K562 (cell line): ENCODE data around the gene ZNF284. TPM values are rescaled to one million over a fixed set of nuclear protein-coding genes. Genes with fewer than 3 reads are reported as not detected.

Source experiments
- ATAC-seq: fragments of 200-7000 bp; cut with Tn5 transposase; 3 replicates; pipeline ENCODE4 v1.9.1; 2020; ENCODE audit warnings: moderate library complexity
- BruUV-seq: library from RNA; stranded (reverse); fragments of 400-500 nt; replicated peaks from 2 replicates; lab custom pipeline; 2021; lab: Mats Ljungman, UMichigan
- CTCF ChIA-PET: fragments of 300-600 bp; formaldehyde crosslinking; extraction: SDS; loops from one replicate; lab custom pipeline; 2021; ENCODE audit warnings: low intra/inter-chr PET ratio; lab: Yijun Ruan, JAX
- POLR2A ChIA-PET: fragments of 300-600, 350-650 bp; sonication (Branson Sonifier 250); formaldehyde crosslinking; extraction: SDS; loops from one replicate; lab custom pipeline; 2021; ENCODE audit warnings: antibody characterized with exemption, inconsistent platforms; lab: Yijun Ruan, JAX
- DNase-seq, 4 experiments: peaks; one replicate each; pipeline versions ENCODE4 v3.0.0 to v3.0.0-alpha.2; 2011 to 2018; ENCODE audit warnings: low spot score in 3 of 4, mixed read lengths in 3 of 4; ENCODE audit errors: extremely low read depth in 1 of 4
- FAIRE-seq: peaks from 2 replicates; lab custom pipeline; 2011; peaks lifted over from hg19 to GRCh38; lab: Jason Lieb, UNC
- H2AFZ ChIP-seq: 2 replicates; pipeline ENCODE4 v1.6.0; 2011; ENCODE audit warnings: low read depth, low read length, control low read depth, inconsistent platforms
- H3K27ac ChIP-seq: fragments of 200-600 bp; 3 replicates; pipeline ENCODE4 v1.8.0; 2011; ENCODE audit warnings: low read depth, mild to moderate bottlenecking, control low read depth, inconsistent platforms, low read length, moderate library complexity, mixed read lengths; ENCODE audit errors: extremely low read depth
- H3K27me3 ChIP-seq, 2 experiments: fragments of 300-600 bp in 1 of 2; 2 replicates in 1 of 2; 3 replicates in 1 of 2; pipeline versions ENCODE4 v1.6.0 to v1.8.0; 2011; ENCODE audit warnings: inconsistent platforms in 2 of 2, low read length in 2 of 2, mild to moderate bottlenecking in 1 of 2, mixed read lengths in 1 of 2, moderate library complexity in 1 of 2; ENCODE audit not compliant: control insufficient read depth in 2 of 2, insufficient read depth in 2 of 2
- H3K36me3 ChIP-seq: fragments of 300-600 bp; 3 replicates; pipeline ENCODE4 v1.8.0; 2011; ENCODE audit warnings: mild to moderate bottlenecking, low read length, inconsistent platforms; ENCODE audit not compliant: control insufficient read depth, insufficient read depth
- H3K4me1 ChIP-seq, 2 experiments: fragments of 200-600 bp in 1 of 2; replicated peaks in 1 of 2; 2 replicates in 1 of 2; 3 replicates in 1 of 2; pipeline versions ENCODE4 v1.5.1 to v1.8.0; 2011; ENCODE audit warnings: inconsistent platforms in 2 of 2, low read length in 2 of 2, mild to moderate bottlenecking in 1 of 2, mixed read lengths in 1 of 2, moderate library complexity in 1 of 2; ENCODE audit not compliant: control insufficient read depth in 2 of 2, insufficient read depth in 2 of 2
- H3K4me2 ChIP-seq: 2 replicates; pipeline ENCODE4 v1.6.1; 2011; ENCODE audit warnings: low read length, control low read depth, inconsistent platforms, mixed read lengths; ENCODE audit not compliant: insufficient read depth
- H3K4me3 ChIP-seq: fragments of 200-600 bp; sonication (generic), shearing (Covaris generic); 2 replicates; pipeline ENCODE4 v1.5.1; 2016; ENCODE audit warnings: control low read depth, inconsistent platforms
- H3K79me2 ChIP-seq: fragments of 200-600 bp; 3 replicates; pipeline ENCODE4 v1.8.0; 2011; ENCODE audit warnings: low read length, inconsistent platforms; ENCODE audit not compliant: control insufficient read depth, insufficient read depth
- H3K9ac ChIP-seq, 2 experiments: 2 replicates each; pipeline versions ENCODE4 v1.6.0 to v1.6.1; 2011; ENCODE audit warnings: low read depth in 2 of 2, low read length in 2 of 2, control low read depth in 1 of 2, inconsistent platforms in 1 of 2, mild to moderate bottlenecking in 1 of 2, mixed read lengths in 1 of 2; ENCODE audit not compliant: insufficient read depth in 1 of 2
- H3K9me1 ChIP-seq: one replicate; pipeline ENCODE4 v1.6.0; 2011; ENCODE audit warnings: inconsistent platforms, mild to moderate bottlenecking, low read length, moderate library complexity; ENCODE audit not compliant: control insufficient read depth, insufficient read depth
- H3K9me3 ChIP-seq: replicated peaks from 2 replicates; pipeline ENCODE4 v1.5.1; 2011; ENCODE audit warnings: low read depth, low read length, inconsistent platforms; ENCODE audit not compliant: control insufficient read depth, insufficient read depth
- H4K20me1 ChIP-seq: replicated peaks from 2 replicates; pipeline ENCODE4 v1.6.1; 2011; ENCODE audit warnings: low read length, inconsistent platforms, mixed read lengths; ENCODE audit not compliant: control insufficient read depth, insufficient read depth
- BRCA1 ChIP-seq, 2 experiments: fragments of 450-650 bp in 1 of 2; sonication (generic) in 1 of 2; formaldehyde crosslinking in 1 of 2; IDR thresholded peaks; 2 replicates each; pipeline versions ENCODE4 v1.5.0 to v1.6.1; 2017 to 2020; ENCODE audit warnings: mild to moderate bottlenecking in 1 of 2, missing genetic modification reagents in 1 of 2
- BRF1 ChIP-seq: IDR thresholded peaks from 3 replicates; pipeline ENCODE4 v1.6.1; 2011; ENCODE audit warnings: borderline replicate concordance, mild to moderate bottlenecking; ENCODE audit not compliant: insufficient read length; ENCODE audit errors: extremely low read depth
- EP400 ChIP-seq: fragments of 450-650 bp; IDR thresholded peaks from 2 replicates; pipeline ENCODE4 v1.6.1; 2017; ENCODE audit warnings: antibody characterized with exemption, mild to moderate bottlenecking, moderate library complexity
- HNRNPH1 ChIP-seq: fragments of 200-400 bp; formaldehyde crosslinking; optimal IDR thresholded peaks from 2 replicates; pipeline ENCODE3; 2017; ENCODE audit warnings: low read depth, mild to moderate bottlenecking, low read length, moderate library complexity
- HNRNPK ChIP-seq: fragments of 200-400 bp; formaldehyde crosslinking; IDR thresholded peaks from one replicate; pipeline ENCODE4 v1.6.1; 2018; ENCODE audit warnings: mild to moderate bottlenecking, low read depth, low read length; ENCODE audit not compliant: poor library complexity, severe bottlenecking
- ILF3 ChIP-seq: fragments of 450-650 bp; IDR thresholded peaks from 2 replicates; pipeline ENCODE4 v1.6.1; 2018; ENCODE audit warnings: antibody characterized with exemption, mild to moderate bottlenecking, moderate library complexity, borderline replicate concordance
- NCOR1 ChIP-seq: fragments of 450-650 bp; IDR thresholded peaks from 2 replicates; pipeline ENCODE4 v1.6.1; 2016; ENCODE audit warnings: mild to moderate bottlenecking, moderate library complexity
- POLR2A ChIP-seq: fragments of 450-650 bp; conservative IDR thresholded peaks from 2 replicates; pipeline ENCODE4 v1.6.1; 2016
- RCOR1 ChIP-seq, 2 experiments: IDR thresholded peaks; 2 replicates each; pipeline ENCODE4 v1.6.1; 2012; ENCODE audit warnings: low read depth in 2 of 2, low read length in 2 of 2, borderline replicate concordance in 1 of 2, improper control_type of control experiment in 1 of 2
- ZNF41 ChIP-seq: fragments of 250-450 bp; sonication (Bioruptor Pico); conservative IDR thresholded peaks from 2 replicates; pipeline ENCODE4 v1.4.0; 2020; ENCODE audit warnings: mild to moderate bottlenecking
- ZNF561 ChIP-seq: fragments of 450-650 bp; formaldehyde crosslinking; conservative IDR thresholded peaks from 2 replicates; pipeline ENCODE4 v1.4.0; 2020; ENCODE audit warnings: mild to moderate bottlenecking, moderate library complexity
- ZNF76 ChIP-seq: fragments of 250-450 bp; sonication (Bioruptor Pico); IDR thresholded peaks from 2 replicates; pipeline ENCODE4 v1.4.0; 2020; ENCODE audit warnings: mild to moderate bottlenecking, moderate library complexity, borderline replicate concordance
- ZNF780A ChIP-seq: fragments of 250-450 bp; sonication (Bioruptor Pico); IDR thresholded peaks from 2 replicates; pipeline ENCODE4 v1.5.0; 2021; ENCODE audit warnings: mild to moderate bottlenecking
- ZSCAN32 ChIP-seq: fragments of 450-650 bp; formaldehyde crosslinking; IDR thresholded peaks from 2 replicates; pipeline ENCODE4 v1.4.0; 2020; ENCODE audit warnings: mild to moderate bottlenecking, moderate library complexity
- WGBS: fragments of 100-300 bp; shearing (Covaris generic); methylation state at CpG from one replicate; pipeline ENCODE4 v1.1.6; 2016; ENCODE audit warnings: low coverage, mixed read lengths; ENCODE audit not compliant: insufficient coverage; ENCODE audit errors: missing lambda C conversion rate; 5-methylcytosine and 5-hydroxymethylcytosine counted together
- in situ Hi-C: fragments of 300-500 bp; cut with MboI; formaldehyde crosslinking; loops from 4 replicates; pipeline ENCODE4 v1.15.0; 2018; ENCODE audit warnings: inconsistent platforms, mixed read lengths
- intact Hi-C: fragments of 100-400 bp; cut with micrococcal nuclease; formaldehyde crosslinking; loops from 2 replicates; pipeline ENCODE4 v1.14.2; 2022
- polyA plus RNA-seq, 8 experiments: library from polyadenylated mRNA; depleted of rRNA in 4 of 8; stranded (reverse) in 5 of 8; unstranded in 3 of 8; fragments of >200 nt; fragmentation: Nextera tagmentation in 2 of 8; fragmentation: Illumina TruSeq in 1 of 8; extraction: Ambion mirVana in 2 of 8; extraction: Trizol in 1 of 8; gene quantifications; 2 replicates each; pipeline versions ENCODE4 v1.2.1 to v1.2.3, GENCODE V29; 2011 to 2014; ENCODE audit warnings: inconsistent platforms in 1 of 8, missing spikeins in 1 of 8
- total RNA-seq, 7 experiments: library from RNA; depleted of rRNA in 6 of 7; stranded (reverse); fragments of >200 nt in 6 of 7; fragmentation: Illumina TruSeq in 2 of 7; extraction: Trizol in 2 of 7; gene quantifications; 2 replicates each; pipeline versions ENCODE4 v1.2.1 to v1.2.3, GENCODE V29; 2011 to 2021; ENCODE audit warnings: low replicate concordance in 1 of 7
- TF ChIP-seq, protein P1 (sequence below), 2 experiments: fragments of 250-450 bp in 1 of 2; fragments of 450-650 bp in 1 of 2; sonication (Bioruptor Pico) in 1 of 2; IDR thresholded peaks; 2 replicates each; pipeline versions ENCODE4 v1.6.1 to v1.8.0; 2016 to 2021; ENCODE audit warnings: mild to moderate bottlenecking in 2 of 2, moderate library complexity in 2 of 2, missing compliant biosample characterization in 1 of 2, missing genetic modification characterization in 1 of 2

ZNF284 gene
- total and polyA plus RNA-seq, 9 of the 15 experiments (the other 6 are each of a cell fraction or from before 2014, with no cell fraction given) = 0.07 to 0.24 (median 0.20) TPM

DNA sequence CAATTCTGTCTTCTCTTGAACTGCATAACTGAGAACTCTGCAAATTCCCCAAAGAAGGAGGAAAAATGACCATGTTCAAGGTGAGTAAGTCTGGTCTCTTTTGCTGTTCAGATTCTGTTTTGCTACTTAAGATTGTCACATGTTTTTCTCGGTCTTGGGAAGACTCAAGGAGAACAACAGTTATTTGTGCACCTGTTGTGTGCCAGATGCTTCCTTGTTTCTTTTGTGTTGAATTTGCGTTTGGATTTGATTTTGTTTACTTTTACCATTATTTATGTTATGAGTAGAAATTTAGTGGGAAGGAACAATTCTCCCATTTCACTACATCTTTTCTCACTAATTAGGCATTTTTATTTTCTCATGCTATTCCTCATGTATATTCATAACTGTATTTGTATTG, 4.4 kb downstream of the ZNF284 start (continued):
- TF ChIP-seq, protein P1, sequence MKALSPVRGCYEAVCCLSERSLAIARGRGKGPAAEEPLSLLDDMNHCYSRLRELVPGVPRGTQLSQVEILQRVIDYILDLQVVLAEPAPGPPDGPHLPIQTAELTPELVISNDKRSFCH (CRISPR knock-in tag; IDR thresholded peaks at IDR 0.05) = no peak
- TF ChIP-seq, protein P1 (tag; IDR thresholded peaks at IDR 0.05) = no peak
- no peak for TF ChIP-seq ZNF780A (CRISPR knock-in tag)
- TF ChIP-seq RCOR1 (IDR thresholded peaks at IDR 0.05; ENCODE audit: borderline replicate concordance in 1 of 2, low read depth in 2 of 2, low read length in 2 of 2) = no peak
- TF ChIP-seq BRF1 = no peak
- no peak for TF ChIP-seq BRCA1 (IDR thresholded peaks at IDR 0.05)
- no peak for TF ChIP-seq BRCA1 (CRISPR knock-in tag; IDR thresholded peaks at IDR 0.05)
- TF ChIP-seq NCOR1 = no peak
- TF ChIP-seq ILF3 = no peak
- TF ChIP-seq ZNF561 (CRISPR knock-in tag) = no peak
- no peak for TF ChIP-seq EP400

DNA sequence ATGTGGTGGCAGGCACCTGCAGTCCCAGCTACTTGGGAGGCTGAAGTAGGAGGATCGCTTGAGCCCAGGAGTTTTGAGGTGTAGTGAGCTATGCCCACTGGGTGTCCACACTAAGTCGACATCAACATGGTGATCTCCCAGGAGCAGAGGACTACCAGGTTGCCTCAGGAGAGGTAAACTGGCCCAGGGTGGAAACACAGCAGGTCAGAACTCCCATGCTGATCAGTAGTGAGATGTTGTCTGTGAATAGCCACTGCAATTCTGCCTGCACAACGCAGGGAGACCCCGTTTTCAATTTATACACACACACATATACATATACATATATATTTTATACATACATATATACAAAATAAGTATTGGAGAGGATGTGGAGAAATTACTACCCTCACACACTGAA, 20.1 kb downstream of the ZNF284 start:
- H3K9ac ChIP-seq = no peak overlapping the region
- ChIA-PET POLR2A (no interaction called here), CTCF (no interaction called here)
- no peaks in the 10 kb centered on the region; a peak in 1 of 5 replicates for H3K4me1 ChIP-seq
- no peaks in the 10 kb centered on the region for H4K20me1 ChIP-seq
- H3K4me2 ChIP-seq = no peak overlapping the region
- H3K9me1 ChIP-seq = no peaks in the 10 kb centered on the region
- no TSS peak for BruUV-seq
- no peak overlapping the region for H3K27ac ChIP-seq
- H3K9me3 ChIP-seq = no peaks in the 10 kb centered on the region
- H2AFZ ChIP-seq = no peak overlapping the region
- no peak overlapping the region for H3K4me3 ChIP-seq
- in situ Hi-C loops (no loop called here), intact Hi-C loops (no loop called here)
- WGBS = 0% methylated on average over 4 of the region's 4 CpGs
- ATAC-seq = no peak
- TF ChIP-seq ZSCAN32 (CRISPR knock-in tag) (no peak), POLR2A (no peak), ZNF76 (no peak), HNRNPK (no peak), ZNF41 (CRISPR knock-in tag) (no peak), HNRNPH1 (no peak)
- H3K27me3 ChIP-seq = no peaks in the 10 kb centered on the region
- 0 out of 3 replicates have a peak, but pooled peaks cover under 1% of the 10 kb centered on the region for H3K36me3 ChIP-seq
- no peak for FAIRE-seq
- peaks cover 12% of the 10 kb centered on the region for H3K79me2 ChIP-seq
- no peak for DNase-seq
